HEK293T (cell line): Measurements from ENCODE around the gene C3orf33.

ENCODE experiments used
- CTCF ChIA-PET: fragments of 350-600 bp; formaldehyde crosslinking; extraction: SDS; loops from one replicate; lab custom pipeline; 2021; ENCODE audit warnings: antibody characterized with exemption, inconsistent platforms; lab: Yijun Ruan, JAX
- POLR2A ChIA-PET: fragments of 350-600 bp; formaldehyde crosslinking; extraction: SDS; loops from one replicate; lab custom pipeline; 2020; ENCODE audit warnings: antibody characterized with exemption, inconsistent platforms; lab: Yijun Ruan, JAX
- DNase-seq: peaks from one replicate; pipeline ENCODE4 v3.0.0; 2012; ENCODE audit warnings: mixed read lengths; ENCODE audit errors: extremely low spot score
- ARNT ChIP-seq: fragments of 450-650 bp; IDR thresholded peaks from 2 replicates; pipeline ENCODE4 v1.6.1; 2017; ENCODE audit warnings: mild to moderate bottlenecking
- BHLHE40 ChIP-seq: fragments of 450-650 bp; IDR thresholded peaks from 2 replicates; pipeline ENCODE4 v1.6.1; 2016; ENCODE audit warnings: mild to moderate bottlenecking, moderate library complexity, borderline replicate concordance
- CTBP1 ChIP-seq: fragments of 450-650 bp; IDR thresholded peaks from 2 replicates; pipeline ENCODE4 v1.6.1; 2016; ENCODE audit warnings: borderline replicate concordance
- ELF4 ChIP-seq: fragments of 450-650 bp; IDR thresholded peaks from 2 replicates; pipeline ENCODE4 v1.6.1; 2017; ENCODE audit warnings: antibody characterized with exemption
- FOXA1 ChIP-seq: fragments of 450-650 bp; IDR thresholded peaks from 2 replicates; pipeline ENCODE4 v1.6.1; 2016; ENCODE audit warnings: mild to moderate bottlenecking
- FOXK2 ChIP-seq: fragments of 450-650 bp; IDR thresholded peaks from 2 replicates; pipeline ENCODE4 v1.6.1; 2016; ENCODE audit warnings: mild to moderate bottlenecking
- FOXM1 ChIP-seq: fragments of 450-650 bp; IDR thresholded peaks from 2 replicates; pipeline ENCODE4 v1.6.1; 2017; ENCODE audit warnings: mild to moderate bottlenecking, borderline replicate concordance
- HDGF ChIP-seq: fragments of 450-650 bp; IDR thresholded peaks from 2 replicates; pipeline ENCODE4 v1.6.1; 2017; ENCODE audit warnings: antibody characterized with exemption, borderline replicate concordance
- L3MBTL2 ChIP-seq: fragments of 450-650 bp; conservative IDR thresholded peaks from 2 replicates; pipeline ENCODE4 v1.6.1; 2016; ENCODE audit warnings: mild to moderate bottlenecking
- LEF1 ChIP-seq: fragments of 450-650 bp; IDR thresholded peaks from 2 replicates; pipeline ENCODE4 v1.6.1; 2017; ENCODE audit warnings: mild to moderate bottlenecking, borderline replicate concordance
- NFRKB ChIP-seq: fragments of 450-650 bp; IDR thresholded peaks from 2 replicates; pipeline ENCODE4 v1.6.1; 2016; ENCODE audit warnings: mild to moderate bottlenecking, moderate library complexity
- PKNOX1 ChIP-seq: fragments of 450-650 bp; IDR thresholded peaks from 2 replicates; pipeline ENCODE4 v1.6.1; 2016
- SP1 ChIP-seq: fragments of 450-650 bp; IDR thresholded peaks from 2 replicates; pipeline ENCODE4 v1.6.1; 2017
- SUZ12 ChIP-seq: fragments of 450-650 bp; IDR thresholded peaks from 2 replicates; pipeline ENCODE4 v1.6.1; 2016; ENCODE audit warnings: mild to moderate bottlenecking
- TARDBP ChIP-seq: fragments of 450-650 bp; IDR thresholded peaks from 2 replicates; pipeline ENCODE4 v1.6.1; 2016
- ZNF384 ChIP-seq: fragments of 450-650 bp; IDR thresholded peaks from 2 replicates; pipeline ENCODE4 v1.6.1; 2016

Gene C3orf33

DNA sequence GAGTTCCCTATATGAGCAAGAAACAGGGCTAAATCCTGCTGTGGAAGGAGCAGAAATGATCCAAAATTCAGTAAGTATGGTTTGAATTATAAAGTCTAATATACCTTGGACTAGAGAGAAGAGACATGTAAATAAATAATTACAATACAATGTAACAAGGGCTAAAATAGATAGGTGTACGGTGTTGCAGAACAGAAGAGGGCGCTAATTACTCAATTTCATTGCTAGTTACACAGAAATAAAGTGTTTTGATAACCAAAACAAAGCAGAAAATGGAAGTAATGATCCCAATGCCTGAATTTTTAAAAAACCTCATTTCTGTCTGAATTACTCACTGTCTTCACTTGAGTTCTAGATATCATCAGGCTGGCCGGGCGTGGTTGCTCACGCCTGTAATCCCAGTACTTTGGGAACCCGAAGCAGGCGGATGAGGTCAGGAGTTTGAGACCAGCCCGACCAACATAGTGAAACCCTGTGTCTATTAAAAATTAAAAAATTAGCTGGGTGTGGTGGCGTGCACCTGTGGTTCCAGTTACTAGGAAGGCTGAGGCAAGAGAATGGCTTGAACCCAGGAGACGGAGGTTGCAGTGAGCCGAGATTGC lies 52.9 kb downstream of the C3orf33 start:
- POLR2A ChIA-PET = no interaction called here
- DNase-seq = no peak
- CTCF ChIA-PET = no interaction called here
- TF ChIP-seq FOXM1 (no peak), FOXK2 (no peak), CTBP1 (no peak), NFRKB (no peak), HDGF (no peak), SP1 (no peak), FOXA1 (no peak), TARDBP (no peak)

DNA sequence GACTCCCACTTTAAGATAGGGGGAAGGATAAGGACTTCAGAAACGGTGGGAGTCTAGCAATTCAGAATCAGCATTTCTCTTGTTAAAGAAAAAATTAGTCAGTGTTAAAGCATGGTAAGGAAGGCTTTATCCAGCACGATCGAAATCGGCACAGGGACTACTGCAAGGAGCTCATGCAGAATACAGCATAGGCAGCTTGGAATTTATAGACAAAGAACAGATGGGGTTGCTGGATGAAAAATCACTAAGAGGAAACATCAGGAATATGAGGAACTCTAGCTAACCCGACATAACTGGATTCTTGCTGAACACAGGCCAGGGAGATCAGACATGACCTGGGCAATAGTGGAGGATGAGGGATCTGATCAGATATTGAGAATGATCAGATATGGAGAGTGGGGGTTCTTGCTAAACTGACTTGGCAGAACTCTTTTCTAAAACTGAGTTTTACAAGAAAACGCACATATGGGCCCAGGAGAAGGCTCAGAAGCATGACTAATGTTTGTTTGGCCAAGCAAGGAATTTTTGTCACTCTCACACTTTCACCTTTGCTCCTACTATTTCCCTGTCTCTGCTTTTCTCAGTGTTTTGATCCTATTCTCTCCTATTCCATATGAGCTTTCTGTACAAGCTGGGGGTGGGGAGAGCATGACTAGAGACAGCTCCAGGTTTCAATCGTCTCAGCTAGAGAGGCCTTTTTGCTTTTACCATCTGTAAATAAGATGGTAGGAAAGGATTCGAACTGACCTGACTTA lies 57.3 kb downstream of the C3orf33 start:
- no peak for DNase-seq
- POLR2A ChIA-PET = no interaction called here
- no peak for TF ChIP-seq FOXA1
- no peak for TF ChIP-seq NFRKB
- no peak for TF ChIP-seq TARDBP
- TF ChIP-seq SP1 = no peak
- no peak for TF ChIP-seq BHLHE40
- no peak for TF ChIP-seq L3MBTL2
- TF ChIP-seq ARNT = no peak
- TF ChIP-seq FOXK2 = no peak
- no peak for TF ChIP-seq ELF4
- no peak for TF ChIP-seq PKNOX1
- no peak for TF ChIP-seq FOXM1
- TF ChIP-seq ZNF384 = no peak
- TF ChIP-seq LEF1 = no peak
- TF ChIP-seq CTBP1 = no peak
- no peak for TF ChIP-seq SUZ12
- no peak for TF ChIP-seq HDGF
- CTCF ChIA-PET = interaction anchor here (0.5 to 1.3 kb wide), 4 partner anchors 8 to 128 kb away, joined by 3 to 7 read pairs (median 4); partner anchors contain the start of gene C3orf33

DNA sequence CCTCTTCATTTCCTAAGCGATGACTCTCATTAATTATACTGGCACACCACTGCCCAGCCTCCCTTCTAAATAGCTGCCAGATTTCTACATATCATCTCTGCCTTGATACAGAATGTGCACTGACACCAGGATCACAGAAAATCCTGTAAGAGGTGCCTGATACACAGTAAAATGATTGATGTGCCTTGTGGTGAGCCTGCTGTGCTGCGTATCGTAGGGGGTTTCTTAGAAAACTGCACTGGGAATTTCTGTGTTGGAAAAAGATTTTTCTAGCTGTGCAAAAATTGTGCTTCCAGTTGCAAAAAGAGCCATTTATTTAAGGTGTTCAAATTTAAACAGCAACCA lies 58.2 kb downstream of the C3orf33 start:
- no peak for TF ChIP-seq NFRKB
- peak; percentile 79 for TF ChIP-seq PKNOX1
- CTCF ChIA-PET = interaction anchor here (0.7 to 1.3 kb wide), 2 partner anchors 58 to 129 kb away, joined by 4 to 7 read pairs; partner anchors contain the start of gene C3orf33
- DNase-seq = no peak
- POLR2A ChIA-PET = interaction anchor here (1.9 kb wide), 1 partner anchor 58 kb away, joined by 7 read pairs; the partner anchor contains the start of gene C3orf33

DNA sequence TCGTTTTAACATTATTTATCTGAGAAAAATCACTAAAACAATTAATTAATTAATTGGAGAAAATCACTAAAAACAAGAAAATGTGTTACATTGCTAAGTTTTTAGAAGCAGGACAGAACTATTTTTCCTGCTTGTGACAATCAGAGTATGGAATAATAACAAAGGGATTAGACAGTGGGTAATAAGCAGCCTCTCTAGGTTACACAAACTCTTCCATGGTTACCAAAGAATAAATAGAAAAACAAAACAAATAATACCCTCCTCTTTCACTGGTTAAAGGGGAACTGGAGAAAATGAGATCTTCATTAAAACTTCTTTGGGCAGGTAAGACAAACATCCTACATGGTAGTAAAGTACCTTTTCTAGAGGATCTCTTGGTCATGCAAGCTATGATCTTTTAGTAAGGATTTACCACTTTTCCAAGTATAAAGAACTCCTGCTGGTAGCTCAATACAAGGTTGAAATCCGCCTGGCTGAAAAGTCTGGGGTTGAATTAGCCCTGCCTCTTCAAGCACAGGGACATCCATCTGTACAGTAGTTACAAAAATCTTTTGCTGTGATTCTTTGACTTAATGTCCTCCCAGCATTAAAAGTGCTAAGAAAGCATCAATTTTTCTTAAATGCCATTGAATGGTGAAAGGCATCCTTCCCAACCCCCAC lies 58.7 kb downstream of the C3orf33 start:
- no peak for DNase-seq
- TF ChIP-seq FOXK2 (no peak), ARNT (no peak), LEF1 (no peak), L3MBTL2 (no peak), ZNF384 (no peak), ELF4 (no peak), PKNOX1 (no peak), FOXM1 (no peak), SP1 (no peak)
- ChIA-PET CTCF (interaction anchor here (0.6 kb wide), 1 partner anchor 65 kb away, joined by 3 read pairs; no protein-coding TSS in a partner anchor), POLR2A (interaction anchor here (1.9 kb wide), 1 partner anchor 59 kb away, joined by 7 read pairs; the partner anchor contains the start of gene C3orf33)

DNA sequence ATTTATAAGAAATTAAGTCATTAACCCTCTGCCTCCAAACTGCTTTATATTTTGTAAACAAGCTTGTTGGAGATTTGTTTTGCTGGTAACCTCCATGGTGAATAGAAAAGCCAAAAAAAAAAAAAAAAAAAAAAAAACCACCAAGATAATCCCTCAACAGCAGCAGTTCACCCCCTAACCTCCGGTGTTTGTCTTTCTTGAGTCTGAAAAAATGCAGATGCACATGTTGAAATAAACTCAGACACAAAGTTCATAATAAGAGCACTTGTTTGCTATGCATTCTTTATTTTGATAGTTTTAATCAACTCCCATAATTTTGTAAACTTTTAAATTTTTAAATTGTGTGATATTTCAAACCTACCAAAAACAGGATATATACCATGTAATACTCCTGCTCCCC lies 59.4 kb downstream of the C3orf33 start:
- CTCF ChIA-PET = no interaction called here
- no peak for TF ChIP-seq SP1
- peak; percentile 30; the same call in 1 of the 2 replicates for TF ChIP-seq ZNF384
- no peak for DNase-seq
- POLR2A ChIA-PET = interaction anchor here (1.0 to 1.9 kb wide), 2 partner anchors 9 to 59 kb away, joined by 3 to 7 read pairs; partner anchors contain the start of gene C3orf33

- POLR2A ChIA-PET = interaction anchor here (1.0 to 1.9 kb wide), 2 partner anchors 8 to 60 kb away, joined by 3 to 7 read pairs; partner anchors contain the start of gene C3orf33
- DNase-seq = peak; percentile 54
- CTCF ChIA-PET = no interaction called here
- TF ChIP-seq FOXM1 = no peak
- peak; percentile 39; the same call in 1 of the 2 replicates for TF ChIP-seq PKNOX1
- TF ChIP-seq SP1 = no peak
- TF ChIP-seq ZNF384 = no peak
Measured at GRCh38 chr3:155745795-155746550, 60.1 kb downstream of the C3orf33 start.
